HepG2 (cell line): ENCODE data around the gene GYS1. TPM values are rescaled to one million over a fixed set of nuclear protein-coding genes. Genes with fewer than 3 reads are reported as not detected.

Experiments
- CEBPG ChIP-seq: IDR thresholded peaks from 2 replicates; pipeline ENCODE4 v1.6.1; 2016
- ISL2 ChIP-seq: sonication (generic); formaldehyde crosslinking; IDR thresholded peaks from 2 replicates; pipeline ENCODE4 v1.5.0; 2020; ENCODE audit warnings: missing genetic modification reagents
- MED8 ChIP-seq: sonication (generic); formaldehyde crosslinking; IDR thresholded peaks from 2 replicates; pipeline ENCODE4 v1.8.1; 2023; ENCODE audit warnings: mild to moderate bottlenecking, missing genetic modification reagents; ENCODE audit not compliant: insufficient replicate concordance
- MLLT10 ChIP-seq: sonication (generic); formaldehyde crosslinking; IDR thresholded peaks from 2 replicates; pipeline ENCODE4 v1.4.0; 2020; ENCODE audit warnings: missing genetic modification reagents
- NBN ChIP-seq: fragments of 450-650 bp; conservative IDR thresholded peaks from 2 replicates; pipeline ENCODE4 v1.6.1; 2017
- SMYD3 ChIP-seq: sonication (generic); formaldehyde crosslinking; IDR thresholded peaks from 2 replicates; pipeline ENCODE4 v1.8.1; 2023; ENCODE audit warnings: mild to moderate bottlenecking, missing genetic modification reagents
- SP5 ChIP-seq: IDR thresholded peaks from 2 replicates; pipeline ENCODE4 v1.6.1; 2016; ENCODE audit warnings: low read depth, borderline replicate concordance
- ZBTB40 ChIP-seq, 2 experiments: fragments of 450-650 bp in 1 of 2; sonication (generic) in 1 of 2; formaldehyde crosslinking in 1 of 2; IDR thresholded peaks; 2 replicates each; pipeline versions ENCODE4 v1.6.1 to v1.8.0; 2016 to 2022; ENCODE audit warnings: antibody characterized with exemption in 1 of 2, mild to moderate bottlenecking in 1 of 2, missing genetic modification reagents in 1 of 2
- ZNF235 ChIP-seq: sonication (generic); formaldehyde crosslinking; IDR thresholded peaks from 2 replicates; pipeline ENCODE4 v1.8.1; 2023; ENCODE audit warnings: mild to moderate bottlenecking, missing genetic modification reagents, borderline replicate concordance
- ZNF34 ChIP-seq: sonication (generic); formaldehyde crosslinking; IDR thresholded peaks from 2 replicates; pipeline ENCODE4 v1.4.0; 2020; ENCODE audit warnings: mild to moderate bottlenecking, missing genetic modification reagents, borderline replicate concordance
- ZNF432 ChIP-seq: sonication (generic); formaldehyde crosslinking; IDR thresholded peaks from 2 replicates; pipeline ENCODE4 v1.5.0; 2020; ENCODE audit warnings: missing genetic modification reagents, mild to moderate bottlenecking, borderline replicate concordance
- ZSCAN21 ChIP-seq: sonication (generic); formaldehyde crosslinking; IDR thresholded peaks from 2 replicates; pipeline ENCODE4 v1.8.0; 2022; ENCODE audit warnings: mild to moderate bottlenecking, missing genetic modification reagents, moderate library complexity, borderline replicate concordance
- ZSCAN30 ChIP-seq: sonication (generic); formaldehyde crosslinking; IDR thresholded peaks from 2 replicates; pipeline ENCODE4 v1.5.0; 2020; ENCODE audit warnings: mild to moderate bottlenecking, missing genetic modification reagents
- ZSCAN5A ChIP-seq: sonication (generic); formaldehyde crosslinking; IDR thresholded peaks from 2 replicates; pipeline ENCODE4 v1.8.0; 2022; ENCODE audit warnings: mild to moderate bottlenecking, missing genetic modification reagents, borderline replicate concordance
- ZZZ3 ChIP-seq: sonication (generic); formaldehyde crosslinking; IDR thresholded peaks from 2 replicates; pipeline ENCODE4 v1.4.0; 2020; ENCODE audit warnings: missing genetic modification reagents, mild to moderate bottlenecking, borderline replicate concordance
- polyA plus RNA-seq, 8 experiments: library from polyadenylated mRNA; depleted of rRNA in 3 of 8; stranded (reverse) in 7 of 8; unstranded in 1 of 8; fragments of >200 nt; fragmentation: Illumina TruSeq in 4 of 8; extraction: Trizol in 4 of 8; gene quantifications; 2 replicates each; pipeline versions ENCODE4 v1.2.1 to v1.2.3, GENCODE V29; 2011 to 2016; ENCODE audit warnings: low read depth in 4 of 8, missing spikeins in 1 of 8, mixed read lengths in 1 of 8; ENCODE audit not compliant: insufficient read depth in 1 of 8
- total RNA-seq, 5 experiments: library from RNA; depleted of rRNA; stranded (reverse); fragments of >200 nt; fragmentation: Illumina TruSeq; extraction: Trizol; gene quantifications; 2 replicates each; pipeline ENCODE4 v1.2.3, GENCODE V29; 2016; ENCODE audit warnings: low read depth in 1 of 5
- TF ChIP-seq, protein P1 (sequence below): sonication (generic); formaldehyde crosslinking; IDR thresholded peaks from 2 replicates; pipeline ENCODE4 v1.5.0; 2020; ENCODE audit warnings: mild to moderate bottlenecking, missing genetic modification reagents

GYS1 gene
- total and polyA plus RNA-seq, 2 of the 13 experiments (the other 11 are each of a cell fraction or from before 2014, with no cell fraction given): 18.4 to 42.1 TPM

- TF ChIP-seq ZSCAN21 (CRISPR knock-in tag) (0 out of 2 replicates have a peak, but pooled peaks have one; percentile 61), ZBTB40 (IDR thresholded peaks at IDR 0.05) (no peak), ZBTB40 (CRISPR knock-in tag; IDR thresholded peaks at IDR 0.05) (no peak), CEBPG (CRISPR knock-in tag) (0 out of 2 replicates have a peak, but pooled peaks have one; percentile 34), ZSCAN30 (CRISPR knock-in tag) (0 out of 2 replicates have a peak, but pooled peaks have one; percentile 32), ISL2 (CRISPR knock-in tag) (no peak; the same call in 1 of the 2 replicates), ZSCAN5A (0 out of 2 replicates have a peak, but pooled peaks have one; percentile 82), MED8 (CRISPR knock-in tag) (peak; percentile 75), NBN (no peak), ZNF432 (CRISPR knock-in tag) (no peak), ZNF235 (CRISPR knock-in tag) (no peak), ZZZ3 (CRISPR knock-in tag) (no peak), ZNF34 (no peak), SP5 (CRISPR knock-in tag) (peak; percentile 82), SMYD3 (CRISPR knock-in tag) (peak; percentile 92; the same call in 1 of the 2 replicates), MLLT10 (CRISPR knock-in tag) (no peak)
- TF ChIP-seq, protein P1, sequence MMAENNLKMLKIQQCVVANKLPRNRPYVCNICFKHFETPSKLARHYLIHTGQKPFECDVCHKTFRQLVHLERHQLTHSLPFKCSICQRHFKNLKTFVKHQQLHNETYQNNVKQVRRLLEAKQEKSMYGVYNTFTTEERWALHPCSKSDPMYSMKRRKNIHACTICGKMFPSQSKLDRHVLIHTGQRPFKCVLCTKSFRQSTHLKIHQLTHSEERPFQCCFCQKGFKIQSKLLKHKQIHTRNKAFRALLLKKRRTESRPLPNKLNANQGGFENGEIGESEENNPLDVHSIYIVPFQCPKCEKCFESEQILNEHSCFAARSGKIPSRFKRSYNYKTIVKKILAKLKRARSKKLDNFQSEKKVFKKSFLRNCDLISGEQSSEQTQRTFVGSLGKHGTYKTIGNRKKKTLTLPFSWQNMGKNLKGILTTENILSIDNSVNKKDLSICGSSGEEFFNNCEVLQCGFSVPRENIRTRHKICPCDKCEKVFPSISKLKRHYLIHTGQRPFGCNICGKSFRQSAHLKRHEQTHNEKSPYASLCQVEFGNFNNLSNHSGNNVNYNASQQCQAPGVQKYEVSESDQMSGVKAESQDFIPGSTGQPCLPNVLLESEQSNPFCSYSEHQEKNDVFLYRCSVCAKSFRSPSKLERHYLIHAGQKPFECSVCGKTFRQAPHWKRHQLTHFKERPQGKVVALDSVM (CRISPR knock-in tag): no peak; the same call in 1 of the 2 replicates
These were observed 29.5 kb downstream of the GYS1 start (continued) for GRCh38 chr19:48963371-48964204.
